HG02885 (cell line): ENCODE results near the gene AHCY.

ENCODE experiments used
- ATAC-seq: cut with Tn5 transposase; IDR thresholded peaks from one replicate; pipeline ENCODE4 v1.9.1; 2021; ENCODE audit warnings: mild to moderate bottlenecking; ENCODE audit not compliant: unreplicated experiment, poor library complexity

The AHCY gene

GRCh38 chr20:34231634-34232033 lies 71.5 kb downstream of the AHCY start:
- no peak for ATAC-seq
